ENCODE data around the gene SREBF2. TPM values are rescaled to one million over a fixed set of nuclear protein-coding genes. Genes with fewer than 3 reads are reported as not detected.

The SREBF2 gene
- total and polyA plus RNA-seq, 10 of the 15 experiments (the other 5 are each of a cell fraction or from before 2014, with no cell fraction given), result 2.4 to 177 (median 78.8) TPM

DNA sequence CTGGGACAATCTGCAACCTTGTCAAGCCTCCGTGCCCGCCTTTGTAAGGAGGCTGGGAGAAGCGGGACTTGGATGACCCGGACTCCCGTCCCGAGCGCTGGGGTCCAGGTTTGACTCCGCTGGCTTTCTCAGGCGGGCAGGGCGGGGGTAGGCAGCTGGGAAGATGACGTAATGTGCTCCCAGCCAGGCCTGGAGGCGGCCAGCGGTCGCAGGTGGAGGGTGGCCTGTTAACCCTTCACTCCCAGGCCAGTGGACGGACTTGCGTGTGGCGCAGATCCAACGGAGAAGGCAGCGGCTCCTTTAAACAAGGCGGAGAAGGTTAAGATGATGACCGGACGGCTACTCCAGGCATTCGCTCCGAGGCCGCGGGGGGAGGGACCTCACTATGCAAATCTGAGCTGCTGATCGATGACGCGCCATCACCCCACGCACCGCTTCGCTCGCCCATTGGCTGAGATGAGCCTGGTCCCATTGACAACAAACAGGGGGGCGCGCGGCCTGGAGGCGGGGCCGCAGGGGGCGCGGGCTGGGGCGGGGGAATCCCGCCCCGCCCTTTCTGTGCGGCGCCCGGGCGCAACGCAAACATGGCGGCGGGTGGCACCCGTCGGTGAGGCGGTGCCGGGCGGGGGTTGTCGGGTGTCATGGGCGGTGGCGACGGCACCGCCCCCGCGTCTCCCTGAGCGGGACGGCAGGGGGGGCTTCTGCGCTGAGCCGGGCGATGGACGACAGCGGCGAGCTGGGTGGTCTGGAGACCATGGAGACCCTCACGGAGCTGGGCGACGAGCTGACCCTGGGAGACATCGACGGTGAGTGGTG lies at the start of gene SREBF2 (continued):
- TF ChIP-seq, protein P1, sequence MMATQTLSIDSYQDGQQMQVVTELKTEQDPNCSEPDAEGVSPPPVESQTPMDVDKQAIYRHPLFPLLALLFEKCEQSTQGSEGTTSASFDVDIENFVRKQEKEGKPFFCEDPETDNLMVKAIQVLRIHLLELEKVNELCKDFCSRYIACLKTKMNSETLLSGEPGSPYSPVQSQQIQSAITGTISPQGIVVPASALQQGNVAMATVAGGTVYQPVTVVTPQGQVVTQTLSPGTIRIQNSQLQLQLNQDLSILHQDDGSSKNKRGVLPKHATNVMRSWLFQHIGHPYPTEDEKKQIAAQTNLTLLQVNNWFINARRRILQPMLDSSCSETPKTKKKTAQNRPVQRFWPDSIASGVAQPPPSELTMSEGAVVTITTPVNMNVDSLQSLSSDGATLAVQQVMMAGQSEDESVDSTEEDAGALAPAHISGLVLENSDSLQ (IDR thresholded peaks at IDR 0.05), result peak; percentile 38; the same call in 1 of the 2 replicates
- TF ChIP-seq, protein P2, sequence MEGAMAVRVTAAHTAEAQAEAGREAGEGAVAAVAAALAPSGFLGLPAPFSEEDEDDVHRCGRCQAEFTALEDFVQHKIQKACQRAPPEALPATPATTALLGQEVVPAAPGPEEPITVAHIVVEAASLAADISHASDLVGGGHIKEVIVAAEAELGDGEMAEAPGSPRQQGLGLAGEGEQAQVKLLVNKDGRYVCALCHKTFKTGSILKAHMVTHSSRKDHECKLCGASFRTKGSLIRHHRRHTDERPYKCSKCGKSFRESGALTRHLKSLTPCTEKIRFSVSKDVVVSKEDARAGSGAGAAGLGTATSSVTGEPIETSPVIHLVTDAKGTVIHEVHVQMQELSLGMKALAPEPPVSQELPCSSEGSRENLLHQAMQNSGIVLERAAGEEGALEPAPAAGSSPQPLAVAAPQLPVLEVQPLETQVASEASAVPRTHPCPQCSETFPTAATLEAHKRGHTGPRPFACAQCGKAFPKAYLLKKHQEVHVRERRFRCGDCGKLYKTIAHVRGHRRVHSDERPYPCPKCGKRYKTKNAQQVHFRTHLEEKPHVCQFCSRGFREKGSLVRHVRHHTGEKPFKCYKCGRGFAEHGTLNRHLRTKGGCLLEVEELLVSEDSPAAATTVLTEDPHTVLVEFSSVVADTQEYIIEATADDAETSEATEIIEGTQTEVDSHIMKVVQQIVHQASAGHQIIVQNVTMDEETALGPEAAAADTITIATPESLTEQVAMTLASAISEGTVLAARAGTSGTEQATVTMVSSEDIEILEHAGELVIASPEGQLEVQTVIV (IDR thresholded peaks at IDR 0.05; ENCODE audit: borderline replicate concordance, partially characterized antibody), result peak; percentile 98
- TF ChIP-seq WRNIP1 (IDR thresholded peaks at IDR 0.05; ENCODE audit: borderline replicate concordance, low read depth, low read length) (no peak), CHD1 (IDR thresholded peaks at IDR 0.05; ENCODE audit: low read depth, low read length) (peak; percentile 44; the same call in 1 of the 2 replicates), SMARCA5 (IDR thresholded peaks at IDR 0.05) (no peak; the same call in 1 of the 2 replicates), STAT1 (conservative IDR thresholded peaks at IDR 0.05) (no peak), CBX3 (IDR thresholded peaks at IDR 0.05; ENCODE audit: borderline replicate concordance, low read depth) (no peak), DPF2 (IDR thresholded peaks at IDR 0.05) (peak; percentile 78), ATF7 (IDR thresholded peaks at IDR 0.05; ENCODE audit: low read depth) (peak; percentile 99)
- TF ChIP-seq, protein P3, sequence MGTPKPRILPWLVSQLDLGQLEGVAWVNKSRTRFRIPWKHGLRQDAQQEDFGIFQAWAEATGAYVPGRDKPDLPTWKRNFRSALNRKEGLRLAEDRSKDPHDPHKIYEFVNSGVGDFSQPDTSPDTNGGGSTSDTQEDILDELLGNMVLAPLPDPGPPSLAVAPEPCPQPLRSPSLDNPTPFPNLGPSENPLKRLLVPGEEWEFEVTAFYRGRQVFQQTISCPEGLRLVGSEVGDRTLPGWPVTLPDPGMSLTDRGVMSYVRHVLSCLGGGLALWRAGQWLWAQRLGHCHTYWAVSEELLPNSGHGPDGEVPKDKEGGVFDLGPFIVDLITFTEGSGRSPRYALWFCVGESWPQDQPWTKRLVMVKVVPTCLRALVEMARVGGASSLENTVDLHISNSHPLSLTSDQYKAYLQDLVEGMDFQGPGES (IDR thresholded peaks at IDR 0.05), result peak; percentile 26; the same call in 1 of the 2 replicates
- TF ChIP-seq, protein P4, sequence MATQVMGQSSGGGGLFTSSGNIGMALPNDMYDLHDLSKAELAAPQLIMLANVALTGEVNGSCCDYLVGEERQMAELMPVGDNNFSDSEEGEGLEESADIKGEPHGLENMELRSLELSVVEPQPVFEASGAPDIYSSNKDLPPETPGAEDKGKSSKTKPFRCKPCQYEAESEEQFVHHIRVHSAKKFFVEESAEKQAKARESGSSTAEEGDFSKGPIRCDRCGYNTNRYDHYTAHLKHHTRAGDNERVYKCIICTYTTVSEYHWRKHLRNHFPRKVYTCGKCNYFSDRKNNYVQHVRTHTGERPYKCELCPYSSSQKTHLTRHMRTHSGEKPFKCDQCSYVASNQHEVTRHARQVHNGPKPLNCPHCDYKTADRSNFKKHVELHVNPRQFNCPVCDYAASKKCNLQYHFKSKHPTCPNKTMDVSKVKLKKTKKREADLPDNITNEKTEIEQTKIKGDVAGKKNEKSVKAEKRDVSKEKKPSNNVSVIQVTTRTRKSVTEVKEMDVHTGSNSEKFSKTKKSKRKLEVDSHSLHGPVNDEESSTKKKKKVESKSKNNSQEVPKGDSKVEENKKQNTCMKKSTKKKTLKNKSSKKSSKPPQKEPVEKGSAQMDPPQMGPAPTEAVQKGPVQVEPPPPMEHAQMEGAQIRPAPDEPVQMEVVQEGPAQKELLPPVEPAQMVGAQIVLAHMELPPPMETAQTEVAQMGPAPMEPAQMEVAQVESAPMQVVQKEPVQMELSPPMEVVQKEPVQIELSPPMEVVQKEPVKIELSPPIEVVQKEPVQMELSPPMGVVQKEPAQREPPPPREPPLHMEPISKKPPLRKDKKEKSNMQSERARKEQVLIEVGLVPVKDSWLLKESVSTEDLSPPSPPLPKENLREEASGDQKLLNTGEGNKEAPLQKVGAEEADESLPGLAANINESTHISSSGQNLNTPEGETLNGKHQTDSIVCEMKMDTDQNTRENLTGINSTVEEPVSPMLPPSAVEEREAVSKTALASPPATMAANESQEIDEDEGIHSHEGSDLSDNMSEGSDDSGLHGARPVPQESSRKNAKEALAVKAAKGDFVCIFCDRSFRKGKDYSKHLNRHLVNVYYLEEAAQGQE (IDR thresholded peaks at IDR 0.05; ENCODE audit: low read depth, low read length), result peak; percentile 54; the same call in 1 of the 2 replicates
